ENCODE measurements around the gene RAB3IP.
A peak's percentile ranks its signal among the peaks of the same experiment; 100 is the strongest.

The RAB3IP gene, protein sequence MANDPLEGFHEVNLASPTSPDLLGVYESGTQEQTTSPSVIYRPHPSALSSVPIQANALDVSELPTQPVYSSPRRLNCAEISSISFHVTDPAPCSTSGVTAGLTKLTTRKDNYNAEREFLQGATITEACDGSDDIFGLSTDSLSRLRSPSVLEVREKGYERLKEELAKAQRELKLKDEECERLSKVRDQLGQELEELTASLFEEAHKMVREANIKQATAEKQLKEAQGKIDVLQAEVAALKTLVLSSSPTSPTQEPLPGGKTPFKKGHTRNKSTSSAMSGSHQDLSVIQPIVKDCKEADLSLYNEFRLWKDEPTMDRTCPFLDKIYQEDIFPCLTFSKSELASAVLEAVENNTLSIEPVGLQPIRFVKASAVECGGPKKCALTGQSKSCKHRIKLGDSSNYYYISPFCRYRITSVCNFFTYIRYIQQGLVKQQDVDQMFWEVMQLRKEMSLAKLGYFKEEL

DNA sequence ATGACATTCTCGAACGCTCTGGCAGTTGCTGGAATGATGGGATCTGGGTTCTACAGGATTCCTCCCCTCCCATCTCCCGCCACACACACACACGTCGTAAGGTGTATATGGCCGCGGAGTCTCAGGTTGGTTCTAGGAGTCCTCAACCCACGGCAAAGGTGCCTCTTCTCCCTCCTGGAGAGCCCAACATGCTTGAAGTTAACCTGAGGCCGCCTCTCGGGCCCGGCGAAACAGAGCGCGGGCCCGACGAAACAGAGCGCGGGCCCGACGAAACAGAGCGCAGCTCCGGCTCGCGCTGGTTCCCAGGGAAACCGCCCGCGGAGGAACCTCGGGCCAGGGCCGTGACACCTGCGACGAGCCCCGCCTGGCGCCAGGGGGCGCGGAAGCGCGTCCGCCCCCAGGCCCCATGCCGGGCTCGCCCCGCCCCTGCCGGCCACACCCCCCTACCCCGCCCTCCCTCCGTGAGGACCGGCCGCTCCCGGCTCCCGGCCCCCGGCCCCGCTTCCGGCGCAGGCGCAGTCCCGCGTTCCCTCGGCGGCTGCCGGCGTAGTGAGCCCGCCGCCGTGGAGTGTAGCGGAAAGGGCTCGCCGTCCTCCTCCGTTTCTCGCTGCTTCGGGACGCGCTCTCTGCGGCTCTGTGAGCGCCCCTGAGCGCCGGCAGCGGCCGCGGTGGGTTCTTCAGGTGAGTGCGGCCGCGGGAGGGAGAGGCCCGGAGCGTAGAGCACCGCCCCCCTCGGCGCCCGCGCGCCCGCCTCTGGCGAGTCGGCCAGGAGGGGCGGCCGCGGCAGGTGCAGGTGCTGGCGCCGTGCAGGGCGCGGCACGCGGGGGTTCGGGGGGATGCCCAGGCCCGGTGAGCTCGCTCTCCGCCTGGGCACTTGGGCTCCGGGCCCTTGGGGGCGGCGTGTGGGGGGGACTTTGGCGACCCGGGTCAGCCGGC, at the start of gene RAB3IP:
Gene RAB3IP, plus strand, starts transcription at position 510 of the 936 bp plus-strand sequence. CDS start 16,549 bp downstream, outside the sequence.
- DNase-seq (ENCODE audit: low spot score), result peak; percentile 93

DNA sequence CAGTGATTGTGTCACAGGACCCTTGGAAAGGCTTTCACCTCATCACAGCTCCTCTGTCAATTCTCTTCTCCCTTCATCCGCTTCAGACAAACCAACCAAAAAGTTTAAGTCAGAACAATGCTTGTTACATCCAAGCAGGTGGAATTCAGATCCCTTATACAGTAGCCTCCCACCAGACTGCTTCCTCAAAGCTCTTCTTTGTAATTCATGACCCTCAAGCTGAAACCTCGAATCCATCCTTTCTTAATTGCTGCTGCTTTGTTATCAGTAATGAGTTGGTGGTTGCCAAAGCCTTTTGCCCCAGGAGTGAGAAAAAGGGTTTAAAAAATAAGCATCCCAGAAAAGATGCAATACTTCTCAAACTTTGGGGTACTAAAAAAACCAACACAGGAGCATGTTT, 49.0 kb upstream of the RAB3IP start:
- DNase-seq (ENCODE audit: low spot score), result no peak

GRCh38 chr12:69694123-69694522, 44.5 kb upstream of the RAB3IP start:
- no peak for DNase-seq (ENCODE audit: low spot score)

GRCh38 chr12:69698054-69698453, 40.6 kb upstream of the RAB3IP start:
- peak; percentile 69 for DNase-seq (ENCODE audit: low spot score)

DNA sequence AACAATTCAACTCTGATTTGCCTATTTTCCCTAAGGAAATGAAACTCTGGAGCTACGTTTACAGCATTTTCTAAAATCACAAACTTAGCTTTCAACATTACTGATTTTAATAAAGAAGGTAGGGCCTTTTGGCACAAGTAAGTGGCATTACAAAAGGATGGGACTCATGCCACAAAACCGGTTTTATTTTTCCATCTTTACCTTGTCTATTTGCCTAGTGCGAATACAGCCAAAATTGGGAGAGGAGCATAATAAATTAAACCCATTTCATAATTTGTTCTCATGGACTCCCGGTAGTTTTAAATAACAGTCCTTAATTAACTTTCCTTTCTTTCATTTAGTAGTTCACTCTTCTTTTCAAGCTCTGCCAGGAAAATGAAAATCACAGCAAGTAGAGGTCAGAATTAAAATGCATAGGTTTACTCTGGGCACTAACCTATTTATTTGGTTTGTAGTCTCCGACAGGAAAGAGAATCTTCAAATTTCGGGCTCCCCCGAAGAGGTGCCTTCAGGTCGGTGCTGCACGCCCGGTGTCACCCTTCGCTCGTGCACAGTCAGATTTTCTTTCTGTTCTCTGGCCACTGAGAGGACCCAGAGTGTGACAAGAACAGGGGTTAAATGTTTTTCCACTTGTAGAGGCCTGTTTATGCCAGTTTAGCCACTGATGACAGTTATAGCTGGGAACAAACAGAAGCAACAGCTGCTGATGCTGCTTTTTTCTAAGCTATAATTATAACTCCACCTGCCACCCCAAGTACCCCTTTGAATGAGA, 39.7 kb upstream of the RAB3IP start, which contains the start of gene BEST3:
Gene BEST3, minus strand, starts transcription at position 535 of the 772 bp plus-strand sequence. CDS start 1,505 bp downstream, outside the sequence.
- peak; percentile 87 for DNase-seq (ENCODE audit: low spot score)

DNA sequence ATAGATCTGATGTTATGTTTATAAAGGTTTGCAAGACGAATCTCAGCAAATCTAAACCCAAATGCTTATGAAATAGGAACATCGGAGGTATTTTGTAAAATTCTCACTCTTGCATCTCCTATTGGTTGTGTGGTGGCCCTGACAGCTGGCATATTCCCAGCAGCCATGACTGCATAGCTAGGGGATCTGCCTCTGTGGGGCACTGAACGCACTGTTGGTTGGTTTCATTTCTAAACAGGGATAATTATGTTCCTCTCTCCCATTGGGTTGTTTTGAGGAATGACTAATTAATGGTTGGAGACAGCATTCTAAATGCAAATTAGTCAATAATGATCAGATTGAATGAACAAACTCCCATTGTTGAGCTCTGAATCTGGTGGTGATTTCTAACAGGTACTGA, 36.8 kb upstream of the RAB3IP start:
- DNase-seq (ENCODE audit: low spot score), result no peak

GRCh38 chr12:69703146-69703642, 35.5 kb upstream of the RAB3IP start:
- no peak for DNase-seq (ENCODE audit: low spot score)

DNA sequence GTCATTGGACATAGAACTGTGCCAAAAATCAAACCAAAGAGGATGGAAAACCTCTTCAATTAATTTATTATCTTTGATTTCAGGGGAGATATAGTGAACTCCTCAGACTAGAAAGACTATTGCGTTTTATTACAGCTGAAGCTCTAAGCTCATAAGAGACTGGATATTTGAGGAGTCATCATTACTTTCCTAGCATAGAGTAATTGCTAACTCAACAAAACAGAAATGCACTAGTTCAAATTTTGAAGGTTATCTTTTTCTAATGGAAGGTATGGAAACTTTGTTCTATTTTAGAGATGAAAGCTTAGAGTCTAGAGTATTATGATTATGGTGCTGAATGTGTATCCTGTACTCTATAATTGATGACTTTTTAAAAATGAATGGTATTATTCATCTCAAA, 34.3 kb upstream of the RAB3IP start:
- no peak for DNase-seq (ENCODE audit: low spot score)

GRCh38 chr12:69708649-69709048, 30.0 kb upstream of the RAB3IP start:
- peak; percentile 42 for DNase-seq (ENCODE audit: low spot score)

- no peak for DNase-seq (ENCODE audit: low spot score)
Observed at GRCh38 chr12:69712826-69713225, 25.8 kb upstream of the RAB3IP start.

- DNase-seq (ENCODE audit: low spot score), result no peak
Observed at GRCh38 chr12:69714542-69714941, 24.1 kb upstream of the RAB3IP start.

- DNase-seq (ENCODE audit: low spot score), result no peak
Observed at GRCh38 chr12:69719336-69720316, 19.0 kb upstream of the RAB3IP start.

- DNase-seq (ENCODE audit: low spot score), result no peak
Observed at GRCh38 chr12:69720750-69721149, 17.9 kb upstream of the RAB3IP start.

DNA sequence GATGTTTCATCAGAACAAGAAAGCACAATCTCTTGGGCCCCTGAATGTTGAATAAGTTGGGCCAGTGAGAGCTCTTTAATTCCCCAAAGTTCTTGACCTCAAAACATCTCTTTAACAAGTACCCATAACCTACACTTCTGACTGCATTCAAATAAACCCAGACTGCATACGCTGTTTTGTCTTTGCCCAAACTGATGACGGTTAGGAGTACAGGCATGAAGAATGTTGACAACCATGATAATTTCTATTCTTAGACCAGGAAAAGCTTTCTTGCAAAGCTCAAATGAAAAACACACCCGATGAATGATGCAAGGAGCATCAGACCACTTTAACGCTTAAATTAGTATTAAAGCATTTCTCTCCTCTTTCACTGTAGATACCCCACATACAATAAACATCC, 11.7 kb upstream of the RAB3IP start:
- DNase-seq (ENCODE audit: low spot score), result no peak

DNA sequence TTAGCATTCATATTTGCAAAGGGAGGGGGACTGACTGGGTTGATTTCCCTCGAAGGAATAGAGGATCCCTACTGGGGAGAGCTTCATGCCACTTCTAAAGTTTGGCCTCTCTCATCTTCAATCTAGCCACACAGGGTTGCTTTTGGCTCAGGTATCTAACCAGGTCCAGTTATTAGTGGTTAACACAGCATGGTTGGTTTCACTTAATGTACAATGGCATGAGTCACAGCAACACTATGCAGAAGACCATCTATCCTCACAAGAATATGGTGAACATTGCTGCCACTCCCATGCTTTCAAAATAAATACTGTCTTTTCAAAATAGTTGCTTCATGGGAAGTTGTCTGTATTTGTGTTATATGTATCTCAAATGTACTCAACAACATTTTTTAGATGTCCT, 6.6 kb upstream of the RAB3IP start:
- DNase-seq (ENCODE audit: low spot score), result no peak

DNA sequence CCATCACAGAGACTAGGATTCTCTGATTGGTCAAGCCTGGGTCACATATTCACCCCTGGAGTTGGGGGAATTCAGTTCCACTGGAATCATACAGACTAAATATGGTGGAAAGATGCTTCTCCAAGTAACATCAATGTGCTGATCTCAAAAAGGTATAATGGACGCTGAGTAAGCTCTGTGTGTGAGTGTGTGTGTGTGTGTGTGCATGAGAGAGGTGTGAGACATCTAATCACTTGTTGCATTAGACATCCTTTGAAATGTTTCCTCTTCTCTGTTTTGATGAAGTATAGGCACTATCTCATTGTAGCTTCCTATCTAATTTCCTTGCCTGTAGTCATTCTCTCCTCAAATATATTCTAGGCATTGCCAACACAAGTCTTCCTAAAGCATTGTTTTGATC, 5.0 kb upstream of the RAB3IP start:
- no peak for DNase-seq (ENCODE audit: low spot score)

- DNase-seq (ENCODE audit: low spot score), result peak; percentile 84
Observed at GRCh38 chr12:69739287-69740191, 879 bp downstream of the RAB3IP start.

DNA sequence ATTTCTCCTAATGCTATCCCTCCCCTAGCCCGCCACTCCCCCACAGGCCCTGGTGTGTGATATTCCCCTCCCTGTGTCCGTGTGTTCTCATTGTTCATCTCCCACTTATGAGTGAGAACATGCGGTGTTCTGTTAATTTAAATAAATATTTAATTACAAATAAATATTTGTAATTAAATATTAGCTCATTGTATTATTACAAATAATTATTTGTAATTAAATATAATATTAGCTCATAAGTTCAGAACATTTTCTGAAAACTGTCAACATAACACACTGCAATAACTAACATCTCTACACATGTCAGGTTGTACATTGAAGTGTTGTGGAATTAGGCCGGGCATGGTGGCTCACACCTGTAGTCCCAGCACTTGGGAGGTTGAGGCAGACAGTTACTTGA, 5.4 kb downstream of the RAB3IP start:
- no peak for DNase-seq (ENCODE audit: low spot score)

DNA sequence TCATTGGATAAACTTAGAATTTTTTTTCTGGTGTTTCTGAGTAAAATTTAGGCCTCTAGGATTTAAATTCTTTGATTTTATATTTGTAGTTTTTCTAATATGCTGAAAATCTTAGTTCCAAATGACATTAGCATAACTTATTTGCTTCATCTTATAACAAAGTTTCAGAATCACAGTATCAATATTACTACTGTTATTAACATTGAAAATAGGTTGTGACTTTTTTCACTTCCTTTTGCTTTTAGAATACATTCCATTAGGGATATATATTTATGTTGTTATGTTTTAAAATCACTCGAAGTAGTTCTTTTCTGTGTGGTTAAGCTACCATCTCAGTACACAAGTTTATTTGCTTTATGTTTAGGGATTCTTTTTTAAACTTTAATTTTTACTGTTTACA, 12.8 kb downstream of the RAB3IP start:
- DNase-seq (ENCODE audit: low spot score), result no peak
